HL-60/S4 (cell line): ENCODE results near the gene SLC13A4.

Experiments
- in situ Hi-C: fragments of 300-500 bp; cut with MboI; formaldehyde crosslinking; loops from 2 replicates; pipeline ENCODE4 v1.14.3; 2022; ENCODE audit warnings: low sequenced_read_pairs

SLC13A4 gene

GRCh38 chr7:135721198-135721820, 6.7 kb downstream of the SLC13A4 start:
- in situ Hi-C loops, result no loop called here

- in situ Hi-C loops, result no loop called here
Measured at GRCh38 chr7:135719688-135720087, 8.3 kb downstream of the SLC13A4 start.

- in situ Hi-C loops, result no loop called here
Measured at GRCh38 chr7:135718794-135719437, 9.1 kb downstream of the SLC13A4 start.

GRCh38 chr7:135718219-135718618, 9.8 kb downstream of the SLC13A4 start:
- in situ Hi-C loops, result no loop called here

GRCh38 chr7:135717693-135718092, 10.3 kb downstream of the SLC13A4 start:
- in situ Hi-C loops, result no loop called here

GRCh38 chr7:135716677-135717238, 11.2 kb downstream of the SLC13A4 start:
- in situ Hi-C loops, result no loop called here

- in situ Hi-C loops, result no loop called here
Measured at GRCh38 chr7:135715673-135716072, 12.3 kb downstream of the SLC13A4 start.

GRCh38 chr7:135715055-135715522, 12.9 kb downstream of the SLC13A4 start:
- in situ Hi-C loops, result no loop called here

GRCh38 chr7:135714534-135715009, 13.4 kb downstream of the SLC13A4 start:
- in situ Hi-C loops, result no loop called here

- in situ Hi-C loops, result no loop called here
Measured at GRCh38 chr7:135713836-135714470, 14.0 kb downstream of the SLC13A4 start.

GRCh38 chr7:135712796-135713195, 15.2 kb downstream of the SLC13A4 start:
- in situ Hi-C loops, result no loop called here

GRCh38 chr7:135712182-135712782, 15.7 kb downstream of the SLC13A4 start:
- in situ Hi-C loops, result no loop called here

GRCh38 chr7:135711139-135711469, 16.9 kb downstream of the SLC13A4 start:
- in situ Hi-C loops, result no loop called here

- in situ Hi-C loops, result no loop called here
Measured at GRCh38 chr7:135710417-135711138, 17.4 kb downstream of the SLC13A4 start.

GRCh38 chr7:135709508-135709907, 18.5 kb downstream of the SLC13A4 start:
- in situ Hi-C loops, result no loop called here

- in situ Hi-C loops, result no loop called here
Measured at GRCh38 chr7:135708041-135708440, 19.9 kb downstream of the SLC13A4 start.

- in situ Hi-C loops, result no loop called here
Measured at GRCh38 chr7:135707570-135707966, 20.4 kb downstream of the SLC13A4 start.

GRCh38 chr7:135706858-135707569, 21.0 kb downstream of the SLC13A4 start:
- in situ Hi-C loops, result no loop called here

GRCh38 chr7:135706038-135706742, 21.8 kb downstream of the SLC13A4 start:
- in situ Hi-C loops, result no loop called here

- in situ Hi-C loops, result no loop called here
Measured at GRCh38 chr7:135704698-135705097, 23.3 kb downstream of the SLC13A4 start.
